IMR-90 (cell line): ENCODE measurements around the gene DLG3. TPM values are rescaled to one million over a fixed set of nuclear protein-coding genes. Genes with fewer than 3 reads are reported as not detected.

Experiments
- ATAC-seq: fragments of 200-7000 bp; cut with Tn5 transposase; 2 replicates; pipeline ENCODE4 v1.9.1; 2020; ENCODE audit warnings: low read depth, mild to moderate bottlenecking, moderate library complexity
- BruUV-seq: library from RNA; stranded (reverse); fragments of 400-500 nt; replicated peaks from 2 replicates; lab custom pipeline; 2021; lab: Mats Ljungman, UMichigan
- CTCF ChIA-PET: fragments of 300-600 bp; formaldehyde crosslinking; extraction: SDS; loops from one replicate; lab custom pipeline; 2021; ENCODE audit warnings: antibody characterized with exemption; lab: Yijun Ruan, JAX
- POLR2A ChIA-PET: fragments of 300-600 bp; sonication (Branson Sonifier 250); formaldehyde crosslinking; loops from one replicate; lab custom pipeline; 2022; ENCODE audit warnings: antibody characterized with exemption; ENCODE audit not compliant: unreplicated experiment; lab: Charles Lee
- DNase-seq: peaks from one replicate; pipeline ENCODE4 v3.0.0; 2013
- H2AFZ ChIP-seq: replicated peaks from 2 replicates; pipeline ENCODE3; 2013; ENCODE audit warnings: low read length, mild to moderate bottlenecking; ENCODE audit not compliant: poor library complexity
- H2AK5ac ChIP-seq: 2 replicates; pipeline ENCODE4 v1.6.1; 2013; ENCODE audit warnings: low read depth, low read length, inconsistent platforms
- H2AK9ac ChIP-seq: replicated peaks from 2 replicates; pipeline ENCODE3; 2013; ENCODE audit warnings: mild to moderate bottlenecking, low read depth, low read length, moderate library complexity; ENCODE audit not compliant: poor library complexity
- H2BK120ac ChIP-seq: 2 replicates; pipeline ENCODE4 v1.6.1; 2013; ENCODE audit warnings: low read depth, low read length, inconsistent platforms
- H2BK15ac ChIP-seq: 3 replicates; pipeline ENCODE4 v1.6.1; 2013; ENCODE audit warnings: low read depth, low read length, inconsistent platforms
- H2BK20ac ChIP-seq: 2 replicates; pipeline ENCODE4 v1.6.1; 2013; ENCODE audit warnings: low read depth, mild to moderate bottlenecking, inconsistent platforms, low read length, moderate library complexity
- H2BK5ac ChIP-seq: 2 replicates; pipeline ENCODE4 v1.6.1; 2013; ENCODE audit warnings: mild to moderate bottlenecking, low read depth, low read length, inconsistent platforms; ENCODE audit not compliant: poor library complexity, severe bottlenecking
- H3K14ac ChIP-seq: replicated peaks from 2 replicates; pipeline ENCODE4 v1.6.1; 2013; ENCODE audit warnings: low read depth, low read length, inconsistent platforms
- H3K18ac ChIP-seq: 2 replicates; pipeline ENCODE4 v1.6.1; 2013; ENCODE audit warnings: low read depth, low read length, control low read depth
- H3K23ac ChIP-seq: 2 replicates; pipeline ENCODE4 v1.6.1; 2013; ENCODE audit warnings: low read depth, low read length, inconsistent platforms
- H3K27ac ChIP-seq: 2 replicates; pipeline ENCODE4 v1.5.1; 2013; ENCODE audit warnings: mild to moderate bottlenecking, control low read depth, low read length; ENCODE audit not compliant: insufficient read depth
- H3K27me3 ChIP-seq: 2 replicates; pipeline ENCODE4 v1.6.1; 2013; ENCODE audit warnings: low read length; ENCODE audit not compliant: control insufficient read depth, insufficient read depth
- H3K36me3 ChIP-seq: 2 replicates; pipeline ENCODE4 v1.6.1; 2013; ENCODE audit warnings: low read length, mixed read lengths; ENCODE audit not compliant: control insufficient read depth, insufficient read depth
- H3K4ac ChIP-seq: 2 replicates; pipeline ENCODE4 v1.6.1; 2013; ENCODE audit warnings: low read depth, low read length, inconsistent platforms
- H3K4me1 ChIP-seq: 2 replicates; pipeline ENCODE4 v1.6.1; 2013; ENCODE audit warnings: low read length, mixed read lengths; ENCODE audit not compliant: control insufficient read depth, insufficient read depth
- H3K4me2 ChIP-seq: 2 replicates; pipeline ENCODE4 v1.6.1; 2013; ENCODE audit warnings: low read depth, mild to moderate bottlenecking, control low read depth, low read length, moderate library complexity
- H3K4me3 ChIP-seq: 2 replicates; pipeline ENCODE4 v1.5.1; 2013; ENCODE audit warnings: low read depth, mild to moderate bottlenecking, control low read depth, low read length, moderate library complexity; ENCODE audit not compliant: insufficient read depth
- H3K56ac ChIP-seq: 2 replicates; pipeline ENCODE4 v1.6.1; 2013; ENCODE audit warnings: low read length, inconsistent platforms; ENCODE audit not compliant: insufficient read depth; ENCODE audit errors: extremely low read depth
- H3K79me1 ChIP-seq, 2 experiments: 2 replicates each; pipeline ENCODE4 v1.6.1; 2013; ENCODE audit warnings: low read length in 2 of 2, inconsistent platforms in 1 of 2, low read depth in 1 of 2
- H3K9ac ChIP-seq: 2 replicates; pipeline ENCODE4 v1.6.1; 2013; ENCODE audit warnings: low read depth, low read length, control low read depth
- H3K9me1 ChIP-seq: 2 replicates; pipeline ENCODE4 v1.6.1; 2013; ENCODE audit warnings: low read length, inconsistent platforms; ENCODE audit not compliant: insufficient read depth
- H3K9me3 ChIP-seq: 2 replicates; pipeline ENCODE4 v1.6.1; 2013; ENCODE audit warnings: low read length; ENCODE audit not compliant: control insufficient read depth, insufficient read depth
- H4K20me1 ChIP-seq: 2 replicates; pipeline ENCODE4 v1.6.1; 2013; ENCODE audit warnings: low read length, inconsistent platforms; ENCODE audit not compliant: insufficient read depth
- H4K5ac ChIP-seq: 2 replicates; pipeline ENCODE4 v1.6.1; 2013; ENCODE audit warnings: mild to moderate bottlenecking, low read depth, low read length, control low read depth
- H4K8ac ChIP-seq, 2 experiments: 2 replicates each; pipeline ENCODE4 v1.6.1; 2013; ENCODE audit warnings: low read depth in 2 of 2, low read length in 2 of 2, control low read depth in 1 of 2, inconsistent platforms in 1 of 2
- H4K91ac ChIP-seq: 2 replicates; pipeline ENCODE4 v1.6.1; 2013; ENCODE audit warnings: low read depth, low read length, inconsistent platforms; ENCODE audit not compliant: insufficient read depth
- CHD1 ChIP-seq: IDR thresholded peaks from 2 replicates; pipeline ENCODE4 v1.6.1; 2012; ENCODE audit warnings: low read depth, low read length, improper control_type of control experiment
- WGBS, 2 experiments: methylation state at CpG; one replicate each; pipeline versions ENCODE4 v1.1.5 to v1.1.7; 2013; ENCODE audit warnings: missing lambda C conversion rate in 2 of 2; ENCODE audit not compliant: insufficient read length in 1 of 2; ENCODE audit errors: extremely low coverage in 2 of 2; 5-methylcytosine and 5-hydroxymethylcytosine counted together
- dilution Hi-C: fragments of 300-500 bp; cut with HindIII; formaldehyde crosslinking; loops from one replicate; pipeline ENCODE4 v1.14.3; 2018; ENCODE audit warnings: low sequenced_read_pairs; ENCODE audit not compliant: unreplicated experiment
- in situ Hi-C: fragments of 300-500 bp; cut with MboI; formaldehyde crosslinking; loops from 3 replicates; pipeline ENCODE4 v1.14.3; 2019; ENCODE audit warnings: low sequenced_read_pairs, inconsistent platforms, mixed read lengths
- intact Hi-C: fragments of 100-400 bp; cut with micrococcal nuclease; formaldehyde crosslinking; loops from 2 replicates; pipeline ENCODE4 v1.10.0; 2022
- polyA plus RNA-seq, 3 experiments: library from polyadenylated mRNA; depleted of rRNA; stranded (reverse); fragments of >200 nt; gene quantifications; 2 replicates each; pipeline ENCODE4 v1.2.3, GENCODE V29; 2012; ENCODE audit warnings: low replicate concordance in 1 of 3
- total RNA-seq: library from RNA; depleted of rRNA; stranded (reverse); fragments of >200 nt; gene quantifications from 2 replicates; pipeline ENCODE4 v1.2.3, GENCODE V29; 2012

Gene DLG3
- total and polyA plus RNA-seq, 2 of the 4 experiments (the other 2 are of a cell fraction) = 11.0 to 27.1 TPM

GRCh38 chrX:70456256-70456655 lies 11.6 kb downstream of the DLG3 start:
- Histone ChIP-seq H2BK20ac (no peak overlapping the region), H3K56ac (no peak overlapping the region), H2AFZ (no peak overlapping the region), H3K79me1 (peaks cover 0 to 19% of the 10 kb centered on the region in 2 experiments; a peak in 2 of 4 replicates), H2BK120ac (no peak overlapping the region), H4K91ac (no peak overlapping the region), H3K4me2 (peak overlapping the region; percentile 97), H3K27me3 (no peaks in the 10 kb centered on the region), H3K4ac (no peak overlapping the region), H2AK9ac (no peak overlapping the region), H3K14ac (no peak overlapping the region), H3K9me3 (no peaks in the 10 kb centered on the region; the same call in 1 of the 2 replicates), H4K8ac (no peak overlapping the region), H3K27ac (no peak overlapping the region), H4K5ac (no peak overlapping the region), H2AK5ac (no peak overlapping the region), H3K9ac (no peak overlapping the region), H3K9me1 (no peaks in the 10 kb centered on the region), H3K18ac (no peak overlapping the region), H3K4me3 (peak overlapping the region; percentile 56), H3K23ac (no peak overlapping the region), H3K36me3 (0 out of 2 replicates have a peak, but pooled peaks cover 2% of the 10 kb centered on the region), H3K4me1 (no peaks in the 10 kb centered on the region), H4K20me1 (no peaks in the 10 kb centered on the region), H2BK15ac (no peak overlapping the region), H2BK5ac (no peak overlapping the region)
- TF ChIP-seq CHD1 = no peak
- intact Hi-C loops = loop anchor here (10.0 kb wide), 1 partner anchor 509 kb away; no protein-coding TSS in a partner anchor
- dilution Hi-C loops = no loop called here
- CTCF ChIA-PET = no interaction called here
- no CpG with 5 or more reads among the region's 2 CpGs for WGBS, 2 experiments
- BruUV-seq = no TSS peak
- in situ Hi-C loops = no loop called here
- no peak for DNase-seq
- POLR2A ChIA-PET = interaction anchor here (0.6 kb wide), 3 partner anchors 41 to 282 kb away, joined by 4 to 6 read pairs (median 4); no protein-coding TSS in a partner anchor
- no peak for ATAC-seq
